D721Med (cell line): ENCODE results near the gene SULT1A3.
"Not testable (repeated sequence)": the region's sequence is repeated elsewhere in the genome, so short reads cannot be mapped to it uniquely, and the experiment has no call there.

Source experiments
- DNase-seq: peaks from one replicate; pipeline ENCODE4 v3.0.0; 2011; ENCODE audit warnings: low spot score; ENCODE audit not compliant: insufficient read length
- FAIRE-seq: peaks from 2 replicates; lab custom pipeline; 2011; peaks lifted over from hg19 to GRCh38; lab: Jason Lieb, UNC
- CTCF ChIP-seq: IDR thresholded peaks from 2 replicates; pipeline ENCODE4 v1.5.1; 2012; ENCODE audit warnings: mild to moderate bottlenecking, control low read depth; ENCODE audit not compliant: insufficient read depth; ENCODE audit errors: missing control alignments

SULT1A3 gene

GRCh38 chr16:30184891-30185682 lies 14.0 kb upstream of the SULT1A3 start:
- no peak for FAIRE-seq

GRCh38 chr16:30185683-30186421 lies 13.2 kb upstream of the SULT1A3 start:
- DNase-seq (no peak), FAIRE-seq (no peak)
- no peak for TF ChIP-seq CTCF

More at GRCh38 chr16:30184891-30185682, 14.0 kb upstream of the SULT1A3 start:
- no peak for TF ChIP-seq CTCF
- DNase-seq = no peak

GRCh38 chr16:30186444-30186781 lies 12.6 kb upstream of the SULT1A3 start:
- no peak for TF ChIP-seq CTCF
- FAIRE-seq (no peak), DNase-seq (no peak)

- FAIRE-seq = no peak
- no peak for TF ChIP-seq CTCF
- DNase-seq = no peak
These were observed 12.1 kb upstream of the SULT1A3 start for GRCh38 chr16:30186782-30187555.

GRCh38 chr16:30187556-30187865 lies 11.5 kb upstream of the SULT1A3 start:
- no peak for FAIRE-seq

GRCh38 chr16:30187971-30188561 lies 11.0 kb upstream of the SULT1A3 start:
- no peak for DNase-seq
- no peak for TF ChIP-seq CTCF
- FAIRE-seq = no peak

More at GRCh38 chr16:30187556-30187865, 11.5 kb upstream of the SULT1A3 start:
- no peak for DNase-seq
- no peak for TF ChIP-seq CTCF

- not testable (repeated sequence) for FAIRE-seq, DNase-seq
These were observed 7.9 kb upstream of the SULT1A3 start for GRCh38 chr16:30191158-30191557.

- FAIRE-seq, DNase-seq: not testable (repeated sequence)
These were observed 6.0 kb upstream of the SULT1A3 start for GRCh38 chr16:30193098-30193497.

- FAIRE-seq, DNase-seq: not testable (repeated sequence)
These were observed 5.4 kb upstream of the SULT1A3 start, which contains the start of the genes BOLA2B and SLX1A for GRCh38 chr16:30193615-30194014. Gene BOLA2B, minus strand, starts transcription at chr16:30193666. Its CDS starts 71 bp downstream, at chr16:30193595. Gene SLX1A, plus strand, starts transcription at chr16:30193875. Its CDS starts 210 bp downstream, at chr16:30194085.

GRCh38 chr16:30194172-30194925 lies 4.7 kb upstream of the SULT1A3 start:
- not testable (repeated sequence) for FAIRE-seq, DNase-seq
